Measurements from ENCODE around the gene TPGS1.

The TPGS1 gene

DNA sequence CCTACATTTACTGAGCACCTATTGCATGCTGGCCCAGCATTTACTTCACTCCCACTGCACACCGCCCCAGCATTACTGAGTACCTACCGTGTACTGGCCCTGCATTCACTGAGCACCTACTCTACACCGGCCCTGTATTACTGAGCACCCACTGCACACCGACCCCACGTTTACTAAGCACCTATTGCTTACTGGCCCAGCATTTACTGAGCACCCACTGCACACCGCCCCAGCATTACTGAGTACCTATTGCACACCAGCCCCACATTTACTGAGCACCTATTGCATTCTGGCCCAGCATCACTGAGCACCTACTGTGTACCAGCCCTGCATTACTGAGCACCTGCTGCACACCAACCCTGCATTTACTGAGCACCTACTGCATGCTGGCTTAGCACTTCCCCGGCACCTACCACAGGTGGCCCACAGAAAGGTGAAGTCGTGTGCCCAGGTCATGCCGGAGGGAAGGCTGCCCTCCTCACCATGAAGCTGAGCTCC, 6.9 kb downstream of the TPGS1 start:
- ATAC-seq: no peak
- Mint-ChIP-seq H3K9me3 (no peaks in the 10 kb centered on the region), H3K4me3 (no peak overlapping the region), H3K4me1 (peaks cover 26% of the 10 kb centered on the region), H3K36me3 (ENCODE audit: low read depth) (peaks cover 2% of the 10 kb centered on the region), H3K27me3 (no peaks in the 10 kb centered on the region), H3K27ac (no peak overlapping the region)
- DNase-seq: no peak

DNA sequence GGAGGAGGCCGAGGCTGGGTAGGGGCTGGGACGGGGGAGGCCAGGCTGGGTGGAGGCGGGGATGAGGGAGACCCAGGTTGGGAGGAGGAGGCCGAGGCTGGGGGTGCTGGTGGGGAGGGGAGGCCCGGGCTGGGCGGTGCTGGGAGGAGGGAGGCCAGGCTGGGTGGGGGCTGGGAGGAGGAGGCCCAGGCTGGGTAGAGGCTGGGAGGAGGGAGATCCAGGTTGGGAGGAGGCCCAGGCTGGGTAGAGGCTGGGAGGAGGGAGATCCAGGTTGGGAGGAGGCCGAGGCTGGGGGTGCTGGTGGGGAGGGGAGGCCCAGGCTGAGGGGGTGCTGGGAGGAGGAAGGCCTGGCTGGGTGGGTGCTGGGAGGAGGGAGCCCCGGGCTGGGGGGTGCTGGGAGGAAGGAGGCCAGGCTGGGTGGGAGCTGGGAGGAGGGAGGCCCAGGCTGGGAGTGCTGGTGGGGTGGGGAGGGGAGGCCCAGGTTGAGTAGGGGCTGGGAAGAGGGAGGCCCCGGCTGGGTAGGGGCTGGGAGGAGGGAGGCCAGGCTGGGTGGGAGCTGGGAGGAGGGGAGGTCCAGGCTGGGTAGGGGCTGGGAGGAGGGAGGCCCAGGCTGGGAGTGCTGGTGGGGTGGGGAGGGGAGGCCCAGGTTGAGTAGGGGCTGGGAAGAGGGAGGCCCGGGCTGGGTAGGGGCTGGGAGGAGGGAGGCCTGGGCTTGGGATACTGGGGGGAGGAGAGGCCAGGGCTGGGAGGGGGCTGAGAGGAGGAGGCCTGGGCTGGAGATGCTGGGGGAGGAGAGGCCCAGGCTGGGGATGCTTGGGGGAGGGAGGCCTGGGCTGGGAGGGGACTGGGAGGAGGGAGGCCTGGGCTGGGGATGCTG, 10.7 kb downstream of the TPGS1 start:
- DNase-seq (no peak), ATAC-seq (no peak)
- peaks cover 3% of the 10 kb centered on the region for H3K4me1 Mint-ChIP-seq
- no peaks in the 10 kb centered on the region for H3K36me3 Mint-ChIP-seq (ENCODE audit: low read depth)
- H3K27me3 Mint-ChIP-seq: no peaks in the 10 kb centered on the region
- no peaks in the 10 kb centered on the region for H3K9me3 Mint-ChIP-seq
- no peak overlapping the region for H3K4me3 Mint-ChIP-seq
- no peak overlapping the region for H3K27ac Mint-ChIP-seq

- Mint-ChIP-seq H3K27ac (no peak overlapping the region), H3K4me1 (peaks cover 3% of the 10 kb centered on the region), H3K4me3 (no peak overlapping the region), H3K9me3 (no peaks in the 10 kb centered on the region), H3K36me3 (ENCODE audit: low read depth) (no peaks in the 10 kb centered on the region), H3K27me3 (no peaks in the 10 kb centered on the region)
- DNase-seq: peak; percentile 64
- ATAC-seq: peak; percentile 72
Observed at GRCh38 chr19:518598-519231, 11.4 kb downstream of the TPGS1 start.

GRCh38 chr19:519449-519865, 12.2 kb downstream of the TPGS1 start:
- no peak overlapping the region for H3K27ac Mint-ChIP-seq
- H3K36me3 Mint-ChIP-seq (ENCODE audit: low read depth): no peaks in the 10 kb centered on the region
- ATAC-seq (no peak), DNase-seq (no peak)
- no peaks in the 10 kb centered on the region for H3K27me3 Mint-ChIP-seq
- no peak overlapping the region for H3K4me3 Mint-ChIP-seq
- H3K9me3 Mint-ChIP-seq: no peaks in the 10 kb centered on the region
- H3K4me1 Mint-ChIP-seq: peaks cover 3% of the 10 kb centered on the region

DNA sequence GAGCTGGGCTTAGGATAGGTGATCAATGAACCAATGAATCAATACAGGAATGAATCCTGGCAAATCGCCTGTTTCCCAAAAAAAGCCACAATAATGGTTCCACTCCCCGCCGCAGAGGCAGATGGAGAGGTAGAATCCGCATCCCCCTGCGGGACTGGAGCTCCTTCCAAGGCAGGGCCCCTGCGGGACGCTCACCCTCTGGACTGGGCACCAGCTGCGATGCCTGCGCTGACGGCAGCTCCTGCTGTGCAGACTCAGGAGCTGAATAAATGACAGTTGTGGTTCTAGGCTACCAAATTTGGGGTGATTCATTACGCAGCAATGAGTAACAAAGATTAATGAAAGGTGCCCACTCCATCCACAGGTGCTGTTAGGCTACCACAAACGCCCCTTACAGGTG, 15.4 kb downstream of the TPGS1 start:
- DNase-seq: no peak
- Mint-ChIP-seq H3K27me3 (peaks cover 2% of the 10 kb centered on the region), H3K4me1 (peaks cover 3% of the 10 kb centered on the region), H3K27ac (no peak overlapping the region), H3K4me3 (no peak overlapping the region), H3K36me3 (ENCODE audit: low read depth) (no peaks in the 10 kb centered on the region), H3K9me3 (no peaks in the 10 kb centered on the region)
- ATAC-seq: no peak

- no peaks in the 10 kb centered on the region for H3K9me3 Mint-ChIP-seq
- no peaks in the 10 kb centered on the region for H3K36me3 Mint-ChIP-seq (ENCODE audit: low read depth)
- no peak overlapping the region for H3K27ac Mint-ChIP-seq
- H3K4me1 Mint-ChIP-seq: peaks cover 3% of the 10 kb centered on the region
- H3K4me3 Mint-ChIP-seq: no peak overlapping the region
- ATAC-seq: peak; percentile 28
- no peak for DNase-seq
- peaks cover 4% of the 10 kb centered on the region for H3K27me3 Mint-ChIP-seq
Observed at GRCh38 chr19:524062-524674, 16.9 kb downstream of the TPGS1 start.

DNA sequence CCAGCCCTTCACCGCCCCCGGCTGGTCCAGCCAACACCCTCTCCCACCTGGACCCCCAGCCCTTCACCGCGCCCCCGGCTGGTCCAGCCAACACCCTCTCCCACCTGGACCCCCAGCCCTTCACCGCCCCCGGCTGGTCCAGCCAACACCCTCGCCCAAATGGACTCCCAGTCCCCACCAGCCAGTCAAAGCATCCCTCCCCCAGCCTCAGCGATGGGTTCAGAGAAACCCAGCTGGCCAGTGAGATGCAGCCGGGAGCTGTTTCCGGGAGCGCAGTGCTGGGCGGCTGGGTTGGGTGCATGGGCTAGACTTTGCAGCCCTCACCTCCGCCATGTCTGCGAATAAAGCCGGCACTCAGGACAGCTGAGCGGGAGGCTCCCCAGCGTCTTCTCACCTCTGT, 17.7 kb downstream of the TPGS1 start:
- H3K4me3 Mint-ChIP-seq: no peak overlapping the region
- no peak for DNase-seq
- H3K36me3 Mint-ChIP-seq (ENCODE audit: low read depth): no peaks in the 10 kb centered on the region
- H3K9me3 Mint-ChIP-seq: no peaks in the 10 kb centered on the region
- H3K27me3 Mint-ChIP-seq: peaks cover 4% of the 10 kb centered on the region
- H3K27ac Mint-ChIP-seq: no peak overlapping the region
- peaks cover 4% of the 10 kb centered on the region for H3K4me1 Mint-ChIP-seq
- ATAC-seq: no peak

DNA sequence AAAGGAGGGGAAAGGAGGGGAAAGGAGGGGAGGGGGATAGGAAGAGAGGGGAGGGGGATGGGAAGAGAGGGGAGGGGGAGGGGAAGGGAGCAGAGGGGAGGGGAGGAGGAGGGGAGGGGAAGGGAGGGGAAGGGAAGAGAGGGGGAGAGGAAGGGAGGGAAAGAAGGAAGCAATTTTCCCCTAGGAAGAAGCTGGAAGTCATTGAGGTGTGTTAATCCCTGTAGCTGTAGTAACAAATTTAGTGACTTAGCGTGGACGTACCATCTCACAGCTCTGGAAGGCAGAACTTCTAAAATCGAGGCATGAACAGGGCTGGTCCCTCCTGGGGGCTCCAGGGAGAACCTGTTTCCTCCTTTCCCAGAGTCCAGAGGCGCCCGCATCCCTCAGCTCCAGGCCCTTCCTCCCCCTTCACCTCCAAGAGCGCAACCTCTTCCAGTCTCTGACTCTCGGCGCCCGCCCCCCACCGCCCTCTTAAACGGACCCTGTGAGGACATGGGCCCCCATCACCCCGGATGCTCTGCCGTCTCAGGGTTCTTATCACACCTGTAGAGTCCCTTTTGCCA, 18.6 kb downstream of the TPGS1 start:
- peaks cover 4% of the 10 kb centered on the region for H3K27me3 Mint-ChIP-seq
- peaks cover 10% of the 10 kb centered on the region for H3K4me1 Mint-ChIP-seq
- no peak overlapping the region for H3K27ac Mint-ChIP-seq
- no peaks in the 10 kb centered on the region for H3K9me3 Mint-ChIP-seq
- no peak for DNase-seq
- H3K4me3 Mint-ChIP-seq: no peak overlapping the region
- ATAC-seq: no peak
- no peaks in the 10 kb centered on the region for H3K36me3 Mint-ChIP-seq (ENCODE audit: low read depth)

GRCh38 chr19:530134-531008, 23.1 kb downstream of the TPGS1 start:
- no peaks in the 10 kb centered on the region for H3K9me3 Mint-ChIP-seq
- DNase-seq (no peak), ATAC-seq (no peak)
- no peaks in the 10 kb centered on the region for H3K36me3 Mint-ChIP-seq (ENCODE audit: low read depth)
- H3K4me3 Mint-ChIP-seq: peak overlapping the region; percentile 83
- H3K4me1 Mint-ChIP-seq: peaks cover 24% of the 10 kb centered on the region
- peak overlapping the region; percentile 86 for H3K27ac Mint-ChIP-seq
- H3K27me3 Mint-ChIP-seq: peaks cover 4% of the 10 kb centered on the region

DNA sequence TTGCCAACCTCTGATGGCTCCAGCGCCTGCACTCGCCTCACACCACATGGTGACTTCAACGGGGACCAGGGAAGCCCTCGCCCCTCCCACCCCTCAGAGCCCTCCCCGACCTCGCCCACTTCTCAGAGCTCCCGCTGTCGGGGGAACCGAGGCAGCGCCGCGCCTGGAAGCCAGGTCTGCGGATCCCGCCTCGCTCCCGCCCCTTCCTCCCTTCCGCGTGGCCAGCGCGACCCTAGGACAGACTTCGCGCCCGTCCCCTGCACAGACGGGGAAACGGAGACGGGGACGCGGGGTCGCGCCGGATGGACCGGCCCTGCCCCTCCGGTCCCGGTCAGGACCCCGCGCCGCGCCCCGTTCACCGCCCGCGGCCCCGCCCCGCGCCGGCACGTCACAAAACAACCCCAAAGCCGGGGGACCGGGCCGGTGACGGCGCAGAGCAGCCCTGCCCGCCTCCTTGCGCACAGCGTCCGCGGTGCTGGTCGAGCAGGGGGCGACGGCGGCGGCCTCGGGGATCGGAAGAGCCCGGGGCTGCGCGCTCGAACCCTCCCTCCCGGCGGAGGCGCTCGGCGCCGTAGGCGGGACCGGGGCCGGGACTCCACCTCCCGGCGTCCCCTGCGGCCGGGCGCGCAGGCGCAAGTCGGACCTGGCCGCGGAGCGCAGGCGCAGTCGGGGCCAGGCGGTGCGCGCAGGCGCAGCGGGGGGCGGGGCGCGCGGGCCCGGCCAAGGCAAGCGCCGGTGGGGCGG, 23.9 kb downstream of the TPGS1 start:
- peaks cover 24% of the 10 kb centered on the region for H3K4me1 Mint-ChIP-seq
- H3K9me3 Mint-ChIP-seq: no peaks in the 10 kb centered on the region
- DNase-seq (peak; percentile 93), ATAC-seq (peak; percentile 77)
- peaks cover 4% of the 10 kb centered on the region for H3K27me3 Mint-ChIP-seq
- no peaks in the 10 kb centered on the region for H3K36me3 Mint-ChIP-seq (ENCODE audit: low read depth)
- peak overlapping the region; percentile 83 for H3K4me3 Mint-ChIP-seq
- peak overlapping the region; percentile 86 for H3K27ac Mint-ChIP-seq

GRCh38 chr19:531753-532560, 24.7 kb downstream of the TPGS1 start, which contains the start of gene CDC34:
Gene CDC34 (plus strand): TSS chr19:531760. CDS start chr19:531932, 172 bp downstream.
- Mint-ChIP-seq H3K4me1 (peaks cover 24% of the 10 kb centered on the region), H3K27ac (peak within 1 kb of the TSS; percentile 86), H3K9me3 (no peaks in the 10 kb centered on the region), H3K36me3 (ENCODE audit: low read depth) (no peaks in the 10 kb centered on the region), H3K4me3 (peak within 1 kb of the TSS; percentile 87), H3K27me3 (peaks cover 3% of the 10 kb centered on the region)
- ATAC-seq (peak; percentile 15), DNase-seq (no peak)

DNA sequence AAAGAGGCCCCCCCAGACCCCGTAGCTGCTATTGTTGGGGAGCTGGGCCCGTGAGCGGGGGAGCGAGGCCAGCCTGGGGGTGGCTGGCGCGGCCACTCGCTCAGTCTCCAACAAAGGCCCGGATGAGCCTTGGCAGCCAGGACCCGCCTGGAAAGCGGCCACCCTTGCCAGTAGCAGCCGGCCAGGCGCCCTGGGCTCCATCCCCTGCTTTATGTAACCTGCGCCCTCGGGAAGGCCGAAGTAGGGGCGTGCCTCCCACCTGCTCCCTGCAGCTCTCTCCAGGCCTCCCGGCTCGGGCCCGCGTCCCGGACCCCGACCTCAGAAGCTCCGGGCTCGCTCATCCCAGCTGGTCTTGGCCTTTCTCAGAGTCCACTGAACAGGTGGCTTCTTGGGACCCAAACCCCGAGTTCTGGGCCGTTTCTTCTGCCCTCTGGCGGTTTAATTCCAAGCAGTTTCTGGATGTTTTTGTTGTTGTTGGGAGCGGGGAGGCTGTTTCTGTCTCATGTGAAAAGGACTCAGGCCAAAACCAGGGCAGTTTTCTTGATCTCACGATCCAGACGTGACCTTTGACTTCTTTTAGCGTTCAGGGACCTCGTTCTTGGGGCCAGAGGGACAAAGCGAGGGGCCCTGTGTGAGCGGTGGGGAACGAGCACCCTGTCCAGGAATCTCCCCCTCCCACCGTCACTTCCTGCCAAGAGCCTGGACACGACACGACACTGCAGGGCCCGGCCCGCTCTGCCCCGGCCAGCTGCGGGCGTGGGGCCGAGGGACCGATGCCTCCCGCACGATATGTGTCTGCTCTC, 25.5 kb downstream of the TPGS1 start:
- peaks cover 24% of the 10 kb centered on the region for H3K4me1 Mint-ChIP-seq
- peak; percentile 41 for DNase-seq
- no peaks in the 10 kb centered on the region for H3K9me3 Mint-ChIP-seq
- H3K27me3 Mint-ChIP-seq: peaks cover 3% of the 10 kb centered on the region
- peak overlapping the region; percentile 87 for H3K4me3 Mint-ChIP-seq
- H3K36me3 Mint-ChIP-seq (ENCODE audit: low read depth): no peaks in the 10 kb centered on the region
- no peak for ATAC-seq
- peak overlapping the region; percentile 69 for H3K27ac Mint-ChIP-seq
